ENCODE measurements around the gene SLC22A1.

DNA sequence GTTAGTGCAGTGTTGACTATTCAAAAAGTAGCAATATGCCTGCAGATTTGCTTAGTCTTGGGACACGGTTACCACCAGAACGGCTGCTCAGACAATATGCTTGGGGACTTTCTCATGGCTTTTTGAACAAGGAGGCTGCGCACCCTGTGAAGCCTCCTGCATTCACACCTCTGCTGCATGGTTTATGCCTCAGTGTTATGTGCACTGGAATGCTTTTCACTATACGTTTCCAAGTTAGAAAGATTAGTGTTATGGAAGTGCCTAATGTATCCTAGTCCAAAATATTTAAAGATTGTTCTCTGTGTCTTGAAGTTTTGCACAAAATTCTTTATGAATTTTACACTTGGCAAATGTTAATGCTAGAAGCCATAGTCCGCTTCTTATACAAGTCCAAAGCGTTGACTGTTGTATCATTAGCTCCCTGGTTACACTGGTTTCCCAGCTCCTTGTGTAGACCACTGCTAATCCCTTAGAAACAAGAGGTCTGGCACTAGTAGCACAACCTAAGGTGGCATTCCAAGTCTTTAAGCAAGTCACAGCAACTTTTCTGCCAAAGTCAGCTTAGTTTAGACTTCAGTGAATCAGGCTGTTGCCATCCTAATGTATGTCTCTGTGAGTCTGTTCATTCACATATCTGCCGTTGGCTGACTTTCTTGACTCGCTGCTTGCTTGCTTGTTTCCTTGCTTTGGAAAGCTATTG, 26.3 kb upstream of the SLC22A1 start:
- TF ChIP-seq, protein P1, sequence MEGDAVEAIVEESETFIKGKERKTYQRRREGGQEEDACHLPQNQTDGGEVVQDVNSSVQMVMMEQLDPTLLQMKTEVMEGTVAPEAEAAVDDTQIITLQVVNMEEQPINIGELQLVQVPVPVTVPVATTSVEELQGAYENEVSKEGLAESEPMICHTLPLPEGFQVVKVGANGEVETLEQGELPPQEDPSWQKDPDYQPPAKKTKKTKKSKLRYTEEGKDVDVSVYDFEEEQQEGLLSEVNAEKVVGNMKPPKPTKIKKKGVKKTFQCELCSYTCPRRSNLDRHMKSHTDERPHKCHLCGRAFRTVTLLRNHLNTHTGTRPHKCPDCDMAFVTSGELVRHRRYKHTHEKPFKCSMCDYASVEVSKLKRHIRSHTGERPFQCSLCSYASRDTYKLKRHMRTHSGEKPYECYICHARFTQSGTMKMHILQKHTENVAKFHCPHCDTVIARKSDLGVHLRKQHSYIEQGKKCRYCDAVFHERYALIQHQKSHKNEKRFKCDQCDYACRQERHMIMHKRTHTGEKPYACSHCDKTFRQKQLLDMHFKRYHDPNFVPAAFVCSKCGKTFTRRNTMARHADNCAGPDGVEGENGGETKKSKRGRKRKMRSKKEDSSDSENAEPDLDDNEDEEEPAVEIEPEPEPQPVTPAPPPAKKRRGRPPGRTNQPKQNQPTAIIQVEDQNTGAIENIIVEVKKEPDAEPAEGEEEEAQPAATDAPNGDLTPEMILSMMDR (IDR thresholded peaks at IDR 0.05): no peak
- no peak for TF ChIP-seq MYBL2 (CRISPR knock-in tag; IDR thresholded peaks at IDR 0.05)
- TF ChIP-seq E2F5 (CRISPR knock-in tag; IDR thresholded peaks at IDR 0.05): no peak
- TF ChIP-seq, protein P2, sequence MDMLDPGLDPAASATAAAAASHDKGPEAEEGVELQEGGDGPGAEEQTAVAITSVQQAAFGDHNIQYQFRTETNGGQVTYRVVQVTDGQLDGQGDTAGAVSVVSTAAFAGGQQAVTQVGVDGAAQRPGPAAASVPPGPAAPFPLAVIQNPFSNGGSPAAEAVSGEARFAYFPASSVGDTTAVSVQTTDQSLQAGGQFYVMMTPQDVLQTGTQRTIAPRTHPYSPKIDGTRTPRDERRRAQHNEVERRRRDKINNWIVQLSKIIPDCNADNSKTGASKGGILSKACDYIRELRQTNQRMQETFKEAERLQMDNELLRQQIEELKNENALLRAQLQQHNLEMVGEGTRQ (CRISPR knock-in tag; IDR thresholded peaks at IDR 0.05): no peak
- no peak for TF ChIP-seq ATF3 (CRISPR knock-in tag; conservative IDR thresholded peaks at IDR 0.05)
- no peak for TF ChIP-seq ZBTB21 (CRISPR knock-in tag; IDR thresholded peaks at IDR 0.05; ENCODE audit: borderline replicate concordance)
- TF ChIP-seq, protein P3, sequence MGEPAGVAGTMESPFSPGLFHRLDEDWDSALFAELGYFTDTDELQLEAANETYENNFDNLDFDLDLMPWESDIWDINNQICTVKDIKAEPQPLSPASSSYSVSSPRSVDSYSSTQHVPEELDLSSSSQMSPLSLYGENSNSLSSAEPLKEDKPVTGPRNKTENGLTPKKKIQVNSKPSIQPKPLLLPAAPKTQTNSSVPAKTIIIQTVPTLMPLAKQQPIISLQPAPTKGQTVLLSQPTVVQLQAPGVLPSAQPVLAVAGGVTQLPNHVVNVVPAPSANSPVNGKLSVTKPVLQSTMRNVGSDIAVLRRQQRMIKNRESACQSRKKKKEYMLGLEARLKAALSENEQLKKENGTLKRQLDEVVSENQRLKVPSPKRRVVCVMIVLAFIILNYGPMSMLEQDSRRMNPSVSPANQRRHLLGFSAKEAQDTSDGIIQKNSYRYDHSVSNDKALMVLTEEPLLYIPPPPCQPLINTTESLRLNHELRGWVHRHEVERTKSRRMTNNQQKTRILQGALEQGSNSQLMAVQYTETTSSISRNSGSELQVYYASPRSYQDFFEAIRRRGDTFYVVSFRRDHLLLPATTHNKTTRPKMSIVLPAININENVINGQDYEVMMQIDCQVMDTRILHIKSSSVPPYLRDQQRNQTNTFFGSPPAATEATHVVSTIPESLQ (CRISPR knock-in tag; IDR thresholded peaks at IDR 0.05): no peak
- TF ChIP-seq ZNF138 (CRISPR knock-in tag; conservative IDR thresholded peaks at IDR 0.05): no peak
- no peak for TF ChIP-seq NR3C1 (CRISPR knock-in tag; conservative IDR thresholded peaks at IDR 0.05; ENCODE audit: low read depth)
